ENCODE measurements around the gene NR2F1-AS1.

Gene NR2F1-AS1

GRCh38 chr5:93589152-93589828 lies 8.3 kb upstream of the NR2F1-AS1 start:
- no peak for DNase-seq (ENCODE audit: low read depth in 2 of 2)

GRCh38 chr5:93588352-93589151 lies 7.5 kb upstream of the NR2F1-AS1 start:
- no peak for DNase-seq (ENCODE audit: low read depth in 2 of 2)

- no peak for DNase-seq (ENCODE audit: low read depth in 2 of 2)
These were observed 6.8 kb upstream of the NR2F1-AS1 start for GRCh38 chr5:93587597-93588351.

GRCh38 chr5:93586736-93587596 lies 5.9 kb upstream of the NR2F1-AS1 start:
- DNase-seq (ENCODE audit: low read depth in 2 of 2): no peak

- no peak for DNase-seq (ENCODE audit: low read depth in 2 of 2)
These were observed 4.9 kb upstream of the NR2F1-AS1 start for GRCh38 chr5:93585767-93586385.

GRCh38 chr5:93585041-93585766 lies 4.2 kb upstream of the NR2F1-AS1 start:
- no peak for DNase-seq (ENCODE audit: low read depth in 2 of 2)

DNA sequence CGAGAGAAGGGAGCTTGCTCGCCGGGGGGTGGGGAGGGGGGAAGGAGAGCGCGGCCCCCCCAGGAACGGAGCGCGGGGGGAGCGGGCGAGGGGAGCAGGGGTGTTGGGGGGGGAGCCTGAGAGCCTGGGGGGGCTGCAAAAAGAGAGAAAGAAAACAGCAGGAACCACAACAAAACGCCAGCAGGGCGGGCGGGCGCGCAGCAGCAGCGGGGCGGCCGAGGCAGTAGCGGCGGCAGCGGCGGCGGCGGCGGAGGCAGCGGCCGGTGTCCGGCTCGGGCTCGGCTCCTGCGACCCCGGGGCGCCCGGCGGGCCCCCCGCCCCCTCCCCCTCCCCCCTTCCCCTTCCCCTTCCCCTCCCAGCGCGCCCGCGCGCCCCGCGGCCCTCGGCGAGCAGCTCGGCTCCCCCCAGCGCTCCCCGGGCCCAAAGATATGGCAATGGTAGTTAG lies 3.6 kb upstream of the NR2F1-AS1 start:
- DNase-seq (ENCODE audit: low read depth in 2 of 2): no peak

DNA sequence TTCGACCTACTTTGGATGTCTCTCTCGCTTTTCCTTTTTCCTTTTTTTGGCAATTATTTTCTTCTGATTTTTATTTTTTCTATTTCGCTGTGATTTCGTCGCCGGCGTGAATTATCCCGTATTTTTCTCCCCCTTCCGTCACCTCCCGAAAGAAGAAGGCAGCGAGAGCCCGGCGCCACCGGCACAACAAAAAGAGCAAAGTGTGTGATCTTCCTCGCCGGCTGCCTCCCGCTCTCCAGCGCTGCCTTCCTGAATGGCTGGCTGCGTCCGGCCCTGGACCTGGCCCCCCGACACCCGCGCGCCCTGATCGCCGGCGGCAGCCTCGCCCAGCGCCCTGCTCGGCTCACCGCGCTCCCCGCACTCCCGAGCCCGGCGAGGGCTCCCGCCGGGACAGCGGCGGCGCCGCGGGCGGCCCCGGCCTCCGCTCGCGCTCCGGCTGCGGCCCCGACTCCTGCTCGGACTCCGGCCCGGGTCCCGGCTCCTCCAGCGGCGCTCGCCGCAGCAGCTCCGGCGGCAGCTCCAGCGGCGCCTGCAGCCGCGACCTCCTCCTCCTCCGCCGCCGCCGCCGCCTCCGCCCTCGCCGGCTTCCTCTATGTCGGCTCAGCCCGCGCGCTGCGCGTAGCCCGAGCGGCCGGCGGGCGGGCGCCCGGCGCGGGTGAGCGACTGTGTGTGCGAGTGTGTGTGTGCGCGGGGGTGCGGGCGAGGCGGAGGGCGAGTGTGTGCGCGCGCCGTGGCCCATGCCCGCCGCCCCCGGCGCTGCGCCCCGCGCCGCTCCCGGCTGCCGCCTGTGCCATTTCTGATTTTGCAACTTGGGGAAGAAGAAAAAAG lies 3.0 kb upstream of the NR2F1-AS1 start:
- DNase-seq (ENCODE audit: low read depth in 2 of 2): no peak

DNA sequence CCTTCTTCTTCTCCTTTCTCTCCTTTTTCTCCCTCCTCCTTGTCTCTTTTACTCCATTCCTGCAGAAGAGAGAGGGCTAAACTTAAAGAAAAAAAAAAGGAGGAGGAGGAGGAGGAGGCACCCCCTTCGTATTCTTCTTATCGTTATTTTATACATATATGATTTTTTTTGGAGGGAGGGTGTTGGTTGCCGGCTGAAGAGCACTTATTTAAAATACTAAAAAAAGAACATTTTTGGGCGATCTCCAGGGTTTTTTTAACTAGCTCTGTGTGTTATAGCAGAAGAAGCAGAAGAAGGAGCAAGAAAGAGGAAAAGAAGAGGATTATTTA lies 2.4 kb upstream of the NR2F1-AS1 start:
- no peak for DNase-seq (ENCODE audit: low read depth in 2 of 2)

DNA sequence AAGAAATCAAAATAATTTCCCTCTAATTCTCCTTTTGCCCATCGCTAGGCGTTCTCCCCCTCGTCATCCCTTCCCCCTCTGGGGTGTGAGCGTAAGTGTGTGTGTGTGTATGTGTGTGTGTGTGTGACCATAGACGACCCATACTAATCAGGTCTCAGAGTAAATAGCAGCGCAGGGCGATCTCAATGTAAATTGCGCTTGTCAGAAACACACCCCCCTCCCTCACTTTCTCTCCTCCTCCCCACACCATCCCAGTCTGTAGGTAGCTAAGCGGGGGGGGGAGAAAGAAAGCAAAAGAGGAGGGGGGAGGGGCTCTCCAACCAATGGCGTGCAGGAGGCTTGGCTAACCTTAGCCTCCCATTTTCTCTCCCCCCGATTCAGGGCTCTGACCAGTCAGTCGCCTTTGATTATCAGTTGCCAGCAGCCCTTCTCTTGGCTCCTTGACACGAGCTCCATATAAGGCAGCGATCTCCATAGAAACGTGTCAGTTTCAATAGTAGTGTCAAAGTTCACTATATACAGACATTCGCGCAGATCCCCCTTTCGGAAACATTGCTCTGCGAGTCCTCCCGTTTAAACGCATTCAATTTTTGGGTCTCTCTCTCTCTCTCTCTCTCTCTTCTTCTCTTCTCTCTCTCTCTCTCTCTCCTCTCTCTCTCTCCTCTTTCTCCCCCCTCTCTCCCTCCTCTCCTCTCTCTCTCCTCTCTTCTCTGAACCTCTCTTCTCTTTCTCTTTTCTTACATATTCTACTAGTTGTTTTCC lies 1.8 kb upstream of the NR2F1-AS1 start, which contains the start of gene NR2F1:
Gene NR2F1 (plus strand): TSS at position 546 of the 762 bp plus-strand sequence. CDS start 1,802 bp downstream, outside the sequence.
- no peak for DNase-seq (ENCODE audit: low read depth in 2 of 2)

GRCh38 chr5:93582167-93582462 lies 1.1 kb upstream of the NR2F1-AS1 start:
- no peak for DNase-seq (ENCODE audit: low read depth in 2 of 2)

- DNase-seq (ENCODE audit: low read depth in 2 of 2): no peak
These were observed 724 bp downstream of the NR2F1-AS1 start for GRCh38 chr5:93580063-93580926.

- DNase-seq (ENCODE audit: low read depth in 2 of 2): no peak
These were observed 1.3 kb downstream of the NR2F1-AS1 start for GRCh38 chr5:93579692-93580062.

DNA sequence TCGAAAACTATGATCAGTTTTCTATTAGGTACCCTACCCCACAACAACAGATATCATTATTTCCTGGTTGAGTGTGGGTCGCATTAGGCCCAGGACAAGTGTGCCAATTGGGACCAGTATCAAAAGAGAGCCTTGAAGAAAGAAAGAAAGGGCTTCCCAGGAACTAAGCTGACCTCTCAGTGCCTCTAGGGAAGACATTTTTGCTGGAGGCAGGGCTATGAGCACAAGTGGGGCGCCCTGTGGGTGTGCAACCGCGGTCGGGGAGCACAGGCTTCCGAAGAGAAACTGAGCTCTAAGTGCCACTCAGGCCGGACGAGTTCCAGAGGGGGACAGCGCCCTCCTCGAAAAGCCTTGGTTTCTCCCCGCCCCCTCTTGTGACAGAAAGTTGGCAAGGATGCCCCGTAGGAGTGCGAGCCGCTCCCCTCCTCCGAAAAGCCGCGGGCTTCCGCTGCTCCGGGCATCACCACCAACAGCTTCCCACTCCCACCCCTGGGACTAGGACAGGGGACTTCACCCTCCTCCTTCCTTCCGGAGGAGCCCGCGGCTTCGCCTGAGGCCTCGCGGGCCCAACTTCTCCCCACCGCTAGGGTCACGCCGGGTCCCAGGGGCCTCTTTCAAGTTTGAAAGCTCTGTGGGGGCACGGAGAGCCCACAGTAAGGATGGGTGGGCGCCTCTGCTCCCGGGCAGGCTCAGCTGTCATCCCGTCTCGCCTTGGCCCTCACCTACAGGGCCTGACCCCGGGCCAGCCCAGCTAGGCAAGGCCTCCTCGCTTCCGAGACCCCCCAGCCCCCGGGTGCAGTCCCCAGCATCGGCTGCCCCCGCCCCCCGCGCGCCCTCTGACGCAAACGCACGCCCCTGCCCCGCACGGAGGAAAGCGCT lies 2.0 kb downstream of the NR2F1-AS1 start:
- no peak for DNase-seq (ENCODE audit: low read depth in 2 of 2)

DNA sequence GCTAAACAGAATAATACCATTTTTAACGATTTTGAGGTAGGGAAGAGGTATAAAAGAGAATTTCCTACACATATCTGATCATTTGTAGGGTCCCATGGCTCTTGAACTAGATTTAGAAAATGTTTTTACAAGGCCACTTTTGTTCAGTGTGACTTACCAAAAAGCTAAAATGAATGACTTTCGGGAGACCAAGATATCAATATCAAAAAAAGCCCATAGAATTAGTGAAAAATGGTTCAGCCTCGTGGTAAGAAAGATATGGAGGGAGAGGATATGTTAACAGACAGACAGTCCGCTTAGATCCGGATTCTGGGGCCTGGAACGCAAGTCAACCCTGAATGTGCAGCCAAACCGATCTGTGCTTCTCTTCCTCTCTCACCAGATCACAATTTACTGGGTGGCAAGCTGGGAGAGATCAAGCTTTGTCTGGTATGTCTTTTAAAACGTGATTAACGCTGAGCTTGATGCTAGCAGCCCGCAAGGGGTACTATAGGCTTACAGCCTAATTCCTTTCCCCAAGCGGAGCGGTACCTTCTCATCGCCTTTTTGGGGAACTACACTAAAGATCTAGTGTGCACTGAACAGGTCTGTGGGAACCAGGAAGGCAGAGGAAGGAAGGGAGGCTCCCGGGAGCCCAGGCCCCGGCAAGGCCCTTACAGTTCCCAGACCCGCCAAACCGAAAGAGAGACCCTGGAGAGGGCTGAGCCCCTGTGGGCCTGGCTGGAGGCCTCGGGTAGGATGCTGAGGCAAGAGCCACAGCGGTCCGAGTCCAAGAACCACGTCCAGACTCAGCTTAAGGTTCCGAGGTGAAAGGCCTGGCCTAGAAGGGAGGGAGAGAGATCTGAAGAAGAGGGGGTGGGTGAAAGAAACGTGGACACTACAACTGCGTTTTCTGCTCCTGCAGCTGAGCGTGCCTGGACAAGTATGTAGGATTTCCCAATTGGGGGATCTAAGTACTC lies 2.9 kb downstream of the NR2F1-AS1 start:
- DNase-seq (ENCODE audit: low read depth in 2 of 2): no peak
